DND-41 (cell line): ENCODE results near the gene TMEM8B.

Experiments
- EZH2 ChIP-seq: IDR thresholded peaks from 3 replicates; pipeline ENCODE4 v1.6.1; 2012; ENCODE audit warnings: borderline replicate concordance, low read depth, mild to moderate bottlenecking, moderate library complexity, low read length, inconsistent platforms; ENCODE audit not compliant: severe bottlenecking
- TF ChIP-seq, protein P1 (sequence below): IDR thresholded peaks from 2 replicates; pipeline ENCODE4 v1.5.1; 2012; ENCODE audit warnings: borderline replicate concordance, low read length, moderate library complexity, mild to moderate bottlenecking; ENCODE audit not compliant: poor library complexity, severe bottlenecking; ENCODE audit errors: extremely low read depth

DNA sequence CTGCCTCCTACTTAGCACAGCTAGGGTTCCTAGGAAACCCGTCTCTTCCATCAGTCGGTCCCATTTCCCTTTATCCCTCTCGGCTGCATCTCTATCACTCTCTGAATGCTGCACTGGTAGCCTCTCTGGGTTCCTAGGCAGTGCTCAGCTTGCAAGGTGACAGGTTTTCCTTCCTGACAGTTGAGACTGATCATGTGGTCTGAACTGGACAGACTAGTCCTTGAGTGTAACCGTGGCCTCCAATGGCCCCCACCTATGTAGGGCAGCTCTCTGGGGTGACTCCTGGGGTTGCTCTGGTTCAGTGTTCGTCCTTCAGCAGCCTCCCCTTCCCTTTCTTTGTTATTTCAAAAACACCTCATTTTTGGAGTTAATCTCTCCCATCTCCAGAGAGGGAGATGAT, 3.8 kb downstream of the TMEM8B start:
- TF ChIP-seq, protein P1, sequence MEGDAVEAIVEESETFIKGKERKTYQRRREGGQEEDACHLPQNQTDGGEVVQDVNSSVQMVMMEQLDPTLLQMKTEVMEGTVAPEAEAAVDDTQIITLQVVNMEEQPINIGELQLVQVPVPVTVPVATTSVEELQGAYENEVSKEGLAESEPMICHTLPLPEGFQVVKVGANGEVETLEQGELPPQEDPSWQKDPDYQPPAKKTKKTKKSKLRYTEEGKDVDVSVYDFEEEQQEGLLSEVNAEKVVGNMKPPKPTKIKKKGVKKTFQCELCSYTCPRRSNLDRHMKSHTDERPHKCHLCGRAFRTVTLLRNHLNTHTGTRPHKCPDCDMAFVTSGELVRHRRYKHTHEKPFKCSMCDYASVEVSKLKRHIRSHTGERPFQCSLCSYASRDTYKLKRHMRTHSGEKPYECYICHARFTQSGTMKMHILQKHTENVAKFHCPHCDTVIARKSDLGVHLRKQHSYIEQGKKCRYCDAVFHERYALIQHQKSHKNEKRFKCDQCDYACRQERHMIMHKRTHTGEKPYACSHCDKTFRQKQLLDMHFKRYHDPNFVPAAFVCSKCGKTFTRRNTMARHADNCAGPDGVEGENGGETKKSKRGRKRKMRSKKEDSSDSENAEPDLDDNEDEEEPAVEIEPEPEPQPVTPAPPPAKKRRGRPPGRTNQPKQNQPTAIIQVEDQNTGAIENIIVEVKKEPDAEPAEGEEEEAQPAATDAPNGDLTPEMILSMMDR: no peak
- TF ChIP-seq EZH2: no peak
